Epidermal melanocyte (primary cell): ENCODE data around the gene PPARD.
A peak's percentile ranks its signal among the peaks of the same experiment; 100 is the strongest.

Experiments used
- DNase-seq: peaks from one replicate; pipeline ENCODE4 v3.0.0; 2011; ENCODE audit warnings: low spot score; ENCODE audit not compliant: insufficient read length

Gene PPARD

DNA sequence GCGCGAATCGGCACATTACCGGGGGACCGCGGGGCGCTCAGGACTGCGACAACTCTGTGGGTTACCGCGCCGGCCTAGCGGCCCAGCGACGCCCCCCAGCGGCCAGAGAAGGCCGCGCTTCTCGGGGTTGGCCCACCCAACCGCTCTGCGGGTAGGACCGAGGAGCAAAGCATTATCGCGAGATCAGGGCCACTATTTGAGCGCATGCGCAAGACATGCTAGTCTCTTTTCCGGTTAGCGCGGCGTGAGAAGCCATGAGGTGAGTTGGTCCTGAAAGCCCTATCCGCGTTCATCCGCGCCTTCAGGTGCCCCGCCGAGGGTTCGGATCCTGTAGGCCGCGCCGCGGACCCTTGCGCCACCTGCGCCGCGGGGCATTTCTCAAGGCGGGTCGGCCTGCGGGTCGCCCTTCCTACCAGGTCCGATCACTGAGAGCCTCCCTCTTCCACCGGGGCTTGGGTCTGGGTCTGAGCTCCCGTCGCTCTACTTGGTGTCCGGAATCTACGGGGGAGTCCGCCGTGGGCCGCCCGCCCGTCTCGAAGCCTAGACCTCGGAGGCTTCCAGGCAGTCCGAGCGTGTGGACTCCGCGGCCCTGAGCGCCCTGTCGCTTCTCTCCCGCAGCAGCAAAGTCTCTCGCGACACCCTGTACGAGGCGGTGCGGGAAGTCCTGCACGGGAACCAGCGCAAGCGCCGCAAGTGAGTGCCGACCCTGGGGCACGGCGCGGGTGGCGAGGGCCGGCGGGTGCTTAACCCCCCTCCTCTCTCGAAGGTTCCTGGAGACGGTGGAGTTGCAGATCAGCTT, 126.0 kb downstream of the PPARD start, which contains the start of gene RPL10A:
Gene RPL10A (plus strand): TSS at position 221 of the 799 bp plus-strand sequence. CDS start 34 bp downstream, at position 255.
- peak; percentile 80 for DNase-seq

DNA sequence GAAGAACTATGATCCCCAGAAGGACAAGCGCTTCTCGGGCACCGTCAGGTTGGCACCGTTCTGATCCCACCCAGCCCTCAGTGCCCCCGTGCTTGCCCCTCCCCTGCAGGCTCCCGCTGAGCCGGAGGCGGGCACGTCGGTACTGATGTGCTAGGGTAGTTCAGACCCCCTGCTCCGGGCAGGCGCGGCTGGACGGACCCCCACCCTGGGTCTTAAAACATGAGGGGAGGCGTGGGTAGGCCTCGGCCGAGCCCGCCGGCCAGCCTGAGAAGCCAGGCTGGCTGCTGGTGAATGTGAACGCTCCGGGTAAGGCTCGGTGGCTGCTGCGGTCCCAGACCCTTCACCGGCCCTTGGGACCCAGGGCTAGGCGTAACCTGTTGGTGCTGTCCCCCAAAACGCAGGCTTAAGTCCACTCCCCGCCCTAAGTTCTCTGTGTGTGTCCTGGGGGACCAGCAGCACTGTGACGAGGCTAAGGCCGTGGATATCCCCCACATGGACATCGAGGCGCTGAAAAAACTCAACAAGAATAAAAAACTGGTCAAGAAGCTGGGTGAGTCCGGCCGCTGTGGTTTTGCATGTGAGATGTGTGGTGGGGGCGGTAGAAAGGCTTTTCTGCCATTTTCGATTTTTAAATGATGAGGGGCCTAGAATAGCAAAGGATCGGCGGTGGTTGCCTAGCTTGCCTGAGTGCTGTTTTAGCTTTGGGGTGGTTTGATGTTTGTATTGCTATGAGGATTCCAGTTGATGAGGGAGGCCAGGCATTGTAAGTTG, 126.8 kb downstream of the PPARD start:
- no peak for DNase-seq

DNA sequence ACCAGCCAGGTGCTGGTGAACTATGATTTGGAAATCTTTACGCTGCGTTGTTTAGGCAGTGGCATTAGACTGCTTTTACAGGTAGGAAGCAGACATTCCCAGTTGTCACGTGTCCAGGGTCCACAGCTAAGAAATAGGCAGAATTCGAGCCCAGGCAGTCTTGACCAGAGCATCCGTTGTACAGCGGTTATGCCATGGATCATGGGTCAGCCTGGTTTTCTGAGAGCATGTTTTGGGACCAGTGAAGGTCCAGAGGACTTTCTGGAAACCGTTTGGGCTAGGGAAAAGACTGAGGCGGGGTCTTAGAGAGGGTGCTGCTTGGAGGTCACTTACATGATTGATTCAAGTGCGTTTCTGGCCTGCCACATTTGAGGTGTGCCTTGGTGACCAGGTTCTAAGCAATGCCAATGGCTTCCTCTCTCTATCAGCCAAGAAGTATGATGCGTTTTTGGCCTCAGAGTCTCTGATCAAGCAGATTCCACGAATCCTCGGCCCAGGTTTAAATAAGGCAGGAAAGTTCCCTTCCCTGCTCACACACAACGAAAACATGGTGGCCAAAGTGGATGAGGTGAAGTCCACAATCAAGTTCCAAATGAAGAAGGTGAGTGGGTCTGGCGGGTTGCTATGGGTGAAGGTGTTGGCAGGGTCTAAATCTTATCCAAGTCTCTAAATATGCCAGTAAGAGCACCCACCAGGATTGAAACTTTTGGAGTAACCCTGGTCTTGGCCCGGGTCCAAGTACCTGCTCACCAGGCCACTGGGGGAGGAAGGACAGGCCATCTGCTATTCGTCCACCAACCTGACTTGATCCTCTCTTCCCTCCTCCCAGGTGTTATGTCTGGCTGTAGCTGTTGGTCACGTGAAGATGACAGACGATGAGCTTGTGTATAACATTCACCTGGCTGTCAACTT, 127.6 kb downstream of the PPARD start:
- no peak for DNase-seq

- DNase-seq: no peak
Measured at GRCh38 chr6:35470663-35471120, 128.3 kb downstream of the PPARD start.

DNA sequence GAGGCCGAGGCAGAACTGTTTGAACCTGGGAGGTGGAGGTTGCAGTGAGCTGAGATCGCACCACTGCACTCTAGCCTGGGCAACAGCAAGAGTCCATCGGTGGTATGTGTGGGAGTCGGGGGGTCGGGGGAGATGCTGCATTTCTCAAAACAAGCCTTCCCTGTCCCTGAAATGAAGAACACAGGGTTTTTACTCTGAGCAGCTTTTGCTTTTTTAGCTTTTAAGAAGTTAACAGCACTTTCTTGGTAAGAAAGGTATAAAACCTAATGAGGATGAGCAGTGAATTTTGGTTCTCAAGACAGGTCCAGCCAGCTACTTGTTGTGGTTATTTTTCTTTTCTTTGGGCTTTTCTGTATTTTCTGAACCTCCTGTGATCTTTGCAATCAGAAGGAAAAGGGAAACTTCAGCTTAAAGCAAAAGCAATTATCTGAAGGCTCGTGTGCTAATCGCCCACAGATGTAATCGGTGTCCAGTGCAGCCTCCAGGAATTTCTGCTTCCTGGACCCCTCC, 129.5 kb downstream of the PPARD start:
- no peak for DNase-seq

DNA sequence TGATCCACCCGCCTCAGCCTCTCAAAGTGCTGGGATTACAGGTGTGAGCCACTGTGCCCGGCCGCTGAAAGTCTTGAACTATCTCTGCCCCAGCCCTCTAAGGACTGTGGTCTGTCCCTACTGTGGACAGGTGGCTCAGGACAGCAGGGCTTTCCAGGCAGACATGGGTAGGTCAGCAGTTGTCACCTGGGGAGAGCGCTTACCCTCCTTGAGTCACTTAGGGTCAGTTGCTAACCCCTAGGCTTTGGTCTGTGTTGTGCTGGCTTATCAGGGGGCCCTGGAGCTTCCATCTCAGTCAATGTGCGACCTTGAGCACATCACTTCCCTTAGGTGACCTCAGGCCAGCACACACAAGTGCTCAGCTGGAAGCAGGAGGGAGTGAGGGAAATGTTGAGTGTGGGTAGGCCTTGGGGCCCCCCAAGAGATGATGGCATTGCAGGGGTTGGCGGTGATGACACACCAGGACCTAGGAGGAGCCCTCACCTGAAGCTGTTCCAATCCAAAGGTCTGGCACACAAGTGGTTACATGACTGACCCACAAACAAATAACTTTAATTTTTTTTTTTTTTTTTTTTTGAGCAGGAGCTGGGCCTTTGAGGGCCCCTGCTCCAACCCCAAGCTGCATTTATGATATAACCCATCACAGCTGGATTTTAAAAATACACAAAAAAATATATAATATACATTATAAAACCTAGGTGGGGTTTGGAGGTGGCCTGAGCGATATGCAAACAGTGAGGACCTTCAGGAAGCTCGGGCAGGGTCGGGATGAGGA, 130.9 kb downstream of the PPARD start:
- DNase-seq: no peak

DNA sequence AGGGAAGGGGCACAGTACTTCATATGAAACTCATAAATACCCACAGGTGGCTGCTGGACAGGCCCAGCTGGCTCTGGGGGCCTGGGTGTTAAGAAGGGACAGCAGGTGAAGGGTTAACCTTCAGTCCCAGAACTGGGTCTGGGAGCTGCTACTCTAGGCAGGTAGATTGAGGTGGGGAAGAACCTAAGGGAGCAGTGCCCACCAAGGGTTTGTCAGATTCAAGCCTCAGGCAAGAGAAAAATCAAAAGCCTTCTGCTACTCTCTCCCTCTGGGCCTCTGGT, 131.4 kb downstream of the PPARD start:
- DNase-seq: no peak

GRCh38 chr6:35474131-35474941, 132.0 kb downstream of the PPARD start:
- no peak for DNase-seq

DNA sequence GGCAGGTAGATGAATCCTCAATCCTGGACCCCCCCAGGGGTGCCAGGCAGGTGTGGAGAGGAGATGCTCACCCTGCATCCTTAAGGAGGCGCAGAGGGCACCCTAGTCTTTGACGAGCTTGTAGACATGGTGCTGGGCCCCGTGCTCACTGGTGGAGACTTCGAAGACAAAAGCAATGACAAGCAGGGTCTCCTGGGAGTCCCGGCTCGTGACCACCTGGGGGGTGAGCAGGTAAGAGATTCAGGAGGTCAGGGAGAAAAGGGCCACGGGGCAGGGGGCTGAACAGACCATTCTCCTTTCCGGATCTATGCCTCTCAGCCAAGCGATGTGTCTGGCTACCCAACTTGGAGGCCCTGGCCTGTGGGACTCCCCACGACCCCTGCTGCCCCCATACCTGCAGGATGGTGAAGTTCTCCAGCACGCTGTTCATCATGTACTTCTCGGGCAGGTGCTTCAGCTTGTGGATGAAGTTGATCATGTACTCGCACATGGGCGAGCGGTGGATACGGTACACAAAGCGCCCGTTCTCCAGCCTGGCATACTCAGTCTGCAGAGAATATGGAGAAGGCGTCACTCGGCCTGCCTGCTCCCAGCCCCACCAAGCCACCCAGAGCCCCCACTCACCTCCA, 132.7 kb downstream of the PPARD start:
- DNase-seq: no peak

GRCh38 chr6:35475573-35475972, 133.2 kb downstream of the PPARD start:
- no peak for DNase-seq

GRCh38 chr6:35476004-35476403, 133.6 kb downstream of the PPARD start:
- no peak for DNase-seq

- DNase-seq: no peak
Measured at GRCh38 chr6:35477028-35477427, 134.7 kb downstream of the PPARD start.
